ENCODE results near the gene LUM.

GRCh38 chr12:91100906-91101305, 10.4 kb downstream of the LUM start:
- no peak for TF ChIP-seq CTCF (IDR thresholded peaks at IDR 0.05)
- no peak for TF ChIP-seq POLR2AphosphoS5 (IDR thresholded peaks at IDR 0.05; ENCODE audit: insufficient read depth in 1 of 2, low read depth in 1 of 2)
- no peak for TF ChIP-seq POLR2A (IDR thresholded peaks at IDR 0.05)

Data from vagina (tissue), 2 donors.